H1 (cell line): ENCODE measurements around the gene KATNAL1.

Experiments
- CTCF ChIP-seq, 3 experiments: IDR thresholded peaks; 1 replicate in 2 of 3; 2 replicates in 1 of 3; pipeline versions ENCODE4 v1.5.1 to v1.6.1; 2011; ENCODE audit warnings: low read length in 3 of 3, mild to moderate bottlenecking in 3 of 3, inconsistent platforms in 2 of 3, low read depth in 1 of 3, moderate library complexity in 1 of 3; ENCODE audit not compliant: insufficient read depth in 1 of 3; ENCODE audit errors: control extremely low read depth in 1 of 3
- JUN ChIP-seq: IDR thresholded peaks from 2 replicates; pipeline ENCODE4 v1.6.1; 2011; ENCODE audit warnings: low read depth, mild to moderate bottlenecking, improper control_type of control experiment, low read length

DNA sequence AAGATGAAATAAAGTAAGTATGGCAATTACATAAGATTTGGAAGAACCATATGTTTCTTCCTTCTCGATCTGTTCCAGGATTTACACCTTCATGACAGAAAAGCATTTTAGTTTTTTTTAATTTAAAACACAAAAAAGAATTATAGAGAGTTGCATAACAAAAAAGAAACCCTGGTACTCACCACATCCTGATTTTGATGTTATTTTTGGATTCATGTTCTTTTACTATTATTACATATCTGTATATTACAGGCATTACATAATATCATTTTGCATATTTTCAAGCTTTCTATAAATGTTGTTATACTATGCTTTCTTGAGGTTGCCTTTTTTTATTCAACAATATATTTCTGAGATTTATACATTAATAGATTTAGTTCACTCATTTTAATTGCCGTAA, 6.7 kb upstream of the KATNAL1 start:
- TF ChIP-seq CTCF (IDR thresholded peaks at IDR 0.05; ENCODE audit: control extremely low read depth in 1 of 3, insufficient read depth in 1 of 3, low read depth in 1 of 3, low read length in 3 of 3) (no peak), JUN (no peak)
